HG03575 (cell line): ENCODE results near the gene KLF6.

Experiments used
- ATAC-seq: cut with Tn5 transposase; IDR thresholded peaks from one replicate; pipeline ENCODE4 v1.9.1; 2021; ENCODE audit not compliant: unreplicated experiment, insufficient number of reproducible peaks, low FRiP score; ENCODE audit errors: extremely low read depth

Gene KLF6

GRCh38 chr10:3778692-3779157 lies 6.3 kb downstream of the KLF6 start:
- no peak for ATAC-seq

GRCh38 chr10:3777981-3778691 lies 6.9 kb downstream of the KLF6 start:
- no peak for ATAC-seq

DNA sequence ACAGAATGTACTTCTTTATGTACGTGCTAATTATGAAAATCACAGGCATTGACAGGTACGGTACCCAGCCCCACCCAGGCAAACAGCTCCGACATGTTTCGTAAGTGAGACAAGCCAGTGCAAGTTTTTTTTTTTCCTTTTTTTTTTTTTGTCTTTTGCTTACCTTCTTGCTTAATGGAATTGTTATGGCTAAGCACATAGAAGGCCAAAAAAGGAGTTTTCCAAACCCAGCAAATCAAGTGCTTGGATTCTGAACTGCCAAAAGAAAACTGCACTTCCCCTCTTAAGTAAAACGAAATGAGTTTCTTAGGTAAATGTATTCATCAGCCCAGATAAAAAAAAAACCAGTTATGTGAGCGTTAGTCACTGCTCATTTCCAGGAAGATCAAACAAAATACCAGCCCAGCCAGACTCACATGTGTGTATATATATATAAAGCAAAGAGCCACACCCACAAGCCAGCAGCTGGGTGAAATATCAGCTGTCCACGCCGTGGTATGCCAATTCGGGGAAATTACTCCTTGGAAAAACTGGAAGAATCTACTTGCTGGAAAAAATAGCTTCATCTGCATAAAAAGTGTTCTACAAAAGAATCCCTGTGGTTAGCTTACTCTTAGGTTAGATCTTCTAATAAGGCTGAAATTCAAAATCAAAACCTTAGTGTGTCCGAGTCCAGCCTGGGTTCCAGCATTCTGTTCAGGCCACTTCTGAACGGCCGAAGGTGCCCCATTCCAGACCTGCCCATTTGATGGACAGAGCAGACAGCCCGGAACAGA lies 8.0 kb downstream of the KLF6 start:
- ATAC-seq, result no peak

GRCh38 chr10:3775696-3776551 lies 9.1 kb downstream of the KLF6 start:
- ATAC-seq, result no peak

- no peak for ATAC-seq
These were observed 10.0 kb downstream of the KLF6 start for GRCh38 chr10:3774814-3775695.

GRCh38 chr10:3774018-3774813 lies 10.8 kb downstream of the KLF6 start:
- no peak for ATAC-seq

- ATAC-seq, result no peak
These were observed 11.5 kb downstream of the KLF6 start for GRCh38 chr10:3773460-3774017.

DNA sequence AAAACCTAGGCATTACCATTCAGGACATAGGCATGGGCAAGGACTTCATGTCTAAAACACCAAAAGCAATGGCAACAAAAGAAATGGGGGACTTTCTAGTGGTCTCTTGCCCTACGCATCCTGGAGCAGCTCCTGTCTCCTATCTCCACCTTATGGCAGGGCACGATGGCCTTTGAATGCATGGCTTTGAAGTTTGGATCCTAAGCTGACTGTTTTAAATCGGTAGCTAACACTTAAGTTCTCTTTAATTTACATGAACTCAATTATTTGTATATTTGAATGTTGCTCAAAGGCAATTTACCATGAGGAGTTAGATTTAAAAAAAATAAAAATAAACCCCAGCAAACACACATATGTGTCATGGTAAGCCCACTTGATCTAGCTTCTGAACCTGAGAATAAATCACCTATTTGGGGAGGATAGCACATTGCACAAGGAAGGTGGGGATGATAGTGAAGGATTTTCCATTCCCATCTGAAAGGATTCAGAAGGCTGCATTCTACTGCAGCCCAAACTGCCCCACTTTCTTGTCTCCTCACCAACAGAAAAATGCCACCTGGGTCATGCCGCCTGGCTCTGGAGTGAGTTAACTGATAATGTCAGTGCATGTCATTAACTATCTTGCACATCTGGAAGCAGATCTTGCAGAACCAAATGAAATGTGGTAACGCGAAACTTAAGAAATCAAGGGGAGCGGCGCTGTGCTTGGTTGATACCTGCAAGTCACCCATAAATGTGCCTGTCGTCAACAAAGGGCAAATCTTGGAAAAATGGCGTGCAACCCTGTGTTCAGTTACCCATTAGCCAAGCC lies 12.4 kb downstream of the KLF6 start:
- ATAC-seq, result no peak

- no peak for ATAC-seq
These were observed 14.3 kb downstream of the KLF6 start for GRCh38 chr10:3770611-3771110.

- ATAC-seq, result no peak
These were observed 15.5 kb downstream of the KLF6 start for GRCh38 chr10:3769556-3769955.

DNA sequence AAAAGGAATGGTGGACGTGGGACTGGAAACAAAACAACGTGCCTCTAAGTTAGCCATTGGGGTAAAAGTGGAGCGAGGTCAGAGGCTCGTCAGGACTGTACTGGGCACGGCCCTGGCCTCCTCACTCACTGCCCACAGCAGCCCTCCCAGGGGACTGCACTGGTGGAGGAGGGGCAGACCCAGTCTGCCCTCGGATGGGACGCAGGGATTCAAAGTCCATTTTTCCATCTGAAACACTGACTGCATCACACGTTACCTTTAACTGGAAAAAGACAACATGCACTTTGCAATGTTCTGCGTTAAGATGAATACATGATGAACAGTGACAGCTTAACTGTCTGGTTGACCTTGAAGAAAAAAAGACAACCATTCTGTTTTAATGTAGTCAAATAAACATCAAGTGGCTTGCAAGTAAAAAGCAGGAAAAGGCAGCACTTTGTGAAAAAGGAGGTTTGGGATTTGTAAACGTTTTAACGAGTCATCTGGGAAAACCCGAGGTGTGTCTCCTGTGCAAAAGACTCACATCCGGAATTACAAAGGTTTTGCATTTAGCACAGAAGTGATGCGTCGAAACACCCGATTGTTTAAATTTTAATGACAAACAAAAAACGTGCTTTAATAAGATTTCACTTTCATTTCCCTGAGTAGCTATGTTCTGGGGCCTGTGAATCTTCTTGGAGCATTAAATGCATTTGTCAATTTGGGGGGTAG lies 18.8 kb downstream of the KLF6 start:
- ATAC-seq, result no peak

DNA sequence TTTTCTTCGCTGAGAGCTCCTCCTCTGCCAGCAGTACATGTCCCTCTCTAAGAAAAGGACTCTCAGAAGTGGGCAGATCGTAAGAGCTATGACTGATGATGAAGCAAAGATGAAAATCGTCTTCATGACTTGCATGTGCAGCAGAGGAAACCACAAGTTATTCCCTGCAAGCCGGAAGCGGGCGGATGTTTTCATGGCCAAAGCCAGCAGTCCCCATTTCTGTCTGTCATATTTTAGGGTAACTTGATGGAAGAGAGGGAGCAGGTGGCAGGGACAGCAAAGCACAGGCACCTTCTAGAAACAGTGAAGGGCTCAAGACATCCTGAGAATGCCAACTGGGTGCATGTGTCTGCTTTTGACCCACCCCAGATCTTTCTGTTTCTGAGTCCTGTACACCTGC lies 19.9 kb downstream of the KLF6 start:
- ATAC-seq, result no peak

DNA sequence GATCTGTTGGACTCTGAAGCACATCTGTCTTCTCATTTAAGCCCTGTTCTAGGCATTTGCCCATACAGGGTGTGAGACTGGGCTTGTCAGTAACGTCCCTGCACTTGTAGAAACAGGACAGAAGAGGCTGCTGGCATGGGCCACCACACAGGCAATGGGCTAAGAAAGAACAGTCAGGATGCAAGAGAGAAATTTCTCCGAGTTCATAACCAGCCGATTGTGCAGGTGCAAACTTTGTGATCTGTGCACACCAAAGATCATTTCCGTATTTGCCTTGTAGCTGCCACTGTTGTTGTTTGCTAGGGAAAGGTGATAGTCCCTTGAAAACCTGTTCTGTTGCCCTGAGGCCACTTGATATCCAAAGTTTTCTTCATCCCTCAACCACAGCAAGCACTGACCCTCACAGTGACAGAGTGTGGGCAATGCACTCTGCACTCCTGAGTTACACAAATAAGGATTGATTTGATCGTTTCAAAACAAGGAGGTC lies 20.3 kb downstream of the KLF6 start:
- ATAC-seq, result no peak

DNA sequence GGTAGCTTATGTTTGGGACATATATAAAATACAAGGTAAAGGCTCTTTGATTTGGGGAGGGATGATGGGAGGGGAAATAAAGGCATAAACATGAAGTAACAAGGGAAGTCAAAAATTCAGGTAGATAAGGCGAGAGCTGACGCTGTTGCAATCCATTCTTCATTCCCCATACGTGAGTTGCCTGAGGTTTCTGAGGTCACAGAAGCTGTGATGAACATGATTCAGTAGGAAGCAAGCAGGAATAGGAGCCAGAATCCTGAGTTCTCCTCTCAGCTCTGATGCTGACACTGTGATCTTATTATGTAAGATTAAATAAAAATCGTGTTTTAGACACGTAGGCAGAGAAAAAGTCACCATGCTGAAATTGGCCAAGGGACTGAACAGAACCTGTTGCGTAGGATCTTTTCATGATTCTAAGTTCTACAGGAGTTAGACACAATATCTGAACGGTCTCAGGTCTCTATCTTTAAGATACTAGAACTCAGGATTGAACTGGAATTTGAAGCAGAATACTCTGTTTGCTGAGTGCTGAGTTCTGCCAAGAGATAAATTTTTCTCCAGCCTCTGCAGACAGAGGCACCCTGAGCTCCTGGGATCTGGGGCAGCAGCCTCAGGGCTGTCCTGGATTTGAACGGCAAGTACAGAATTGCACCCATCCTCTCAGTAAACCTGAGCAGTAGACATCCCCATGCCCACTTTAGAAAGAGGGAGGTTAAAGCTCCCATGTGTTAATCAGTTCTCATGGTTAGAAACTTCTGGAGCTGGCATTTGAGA lies 21.0 kb downstream of the KLF6 start:
- ATAC-seq, result no peak

- ATAC-seq, result no peak
These were observed 22.0 kb downstream of the KLF6 start for GRCh38 chr10:3763035-3763456.
